Loucy (cell line): Measurements from ENCODE around the gene LLCFC1.

ENCODE experiments used
- H2AFZ ChIP-seq: fragments of 200-600 bp; sonication (generic); 2 replicates; pipeline ENCODE4 v1.6.0; 2016; ENCODE audit warnings: antibody characterized with exemption, mild to moderate bottlenecking, low read length, moderate library complexity
- H3F3A ChIP-seq: fragments of 200-600 bp; 2 replicates; pipeline ENCODE4 v1.6.0; 2016; ENCODE audit warnings: antibody characterized with exemption, low read depth, mild to moderate bottlenecking
- H3K27me3 ChIP-seq: fragments of 200-600 bp; sonication (generic); 2 replicates; pipeline ENCODE4 v1.6.1; 2014; ENCODE audit warnings: low read length, mild to moderate bottlenecking; ENCODE audit not compliant: insufficient read depth, poor library complexity, severe bottlenecking
- H3K36me3 ChIP-seq: fragments of 200-600 bp; sonication (generic); 2 replicates; pipeline ENCODE4 v1.6.1; 2016; ENCODE audit warnings: low read length; ENCODE audit not compliant: insufficient read depth
- H3K4me1 ChIP-seq: fragments of 200-600 bp; sonication (generic); 2 replicates; pipeline ENCODE4 v1.5.1; 2014; ENCODE audit warnings: low read length, mild to moderate bottlenecking; ENCODE audit not compliant: insufficient read depth, poor library complexity, severe bottlenecking
- H3K4me2 ChIP-seq: fragments of 200-600 bp; sonication (generic); 2 replicates; pipeline ENCODE4 v1.6.0; 2014; ENCODE audit warnings: antibody characterized with exemption, low read length, low read depth, mild to moderate bottlenecking; ENCODE audit not compliant: poor library complexity, severe bottlenecking
- H3K4me3 ChIP-seq: fragments of 200-600 bp; sonication (generic); 2 replicates; pipeline ENCODE4 v1.5.1; 2014; ENCODE audit warnings: low read length, mild to moderate bottlenecking, mixed read lengths; ENCODE audit not compliant: poor library complexity, severe bottlenecking
- H3K79me2 ChIP-seq: fragments of 200-600 bp; sonication (generic); 2 replicates; pipeline ENCODE4 v1.6.1; 2014; ENCODE audit warnings: low read length; ENCODE audit not compliant: insufficient read depth
- H3K9ac ChIP-seq: fragments of 200-600 bp; sonication (generic); 2 replicates; pipeline ENCODE4 v1.6.0; 2014; ENCODE audit warnings: mild to moderate bottlenecking, low read depth, low read length, moderate library complexity; ENCODE audit not compliant: poor library complexity, severe bottlenecking
- H3K9me2 ChIP-seq: fragments of 200-600 bp; sonication (generic); replicated peaks from 2 replicates; pipeline ENCODE4 v1.6.1; 2016; ENCODE audit warnings: low read depth, low read length, mixed read lengths
- H3K9me3 ChIP-seq: fragments of 200-600 bp; sonication (generic); 2 replicates; pipeline ENCODE4 v1.6.1; 2014; ENCODE audit warnings: mild to moderate bottlenecking, antibody characterized with exemption, low read length, low read depth; ENCODE audit not compliant: insufficient read depth
- H4K20me1 ChIP-seq: fragments of 200-600 bp; sonication (generic); 2 replicates; pipeline ENCODE4 v1.6.0; 2014; ENCODE audit warnings: antibody characterized with exemption, low read length, mild to moderate bottlenecking; ENCODE audit not compliant: insufficient read depth, poor library complexity, severe bottlenecking
- CTCF ChIP-seq: fragments of 200-600 bp; sonication (generic); conservative IDR thresholded peaks from 2 replicates; pipeline ENCODE4 v1.5.1; 2014; ENCODE audit warnings: mild to moderate bottlenecking, antibody characterized with exemption, low read length
- EZH2phosphoT487 ChIP-seq: fragments of 200-600 bp; IDR thresholded peaks from 2 replicates; pipeline ENCODE4 v1.6.1; 2018; ENCODE audit warnings: antibody characterized with exemption, mild to moderate bottlenecking, moderate library complexity, borderline replicate concordance

LLCFC1 gene

GRCh38 chr7:142897691-142898090 is 41.6 kb upstream of the LLCFC1 start:
- no peak overlapping the region for H3K4me2 ChIP-seq
- no peaks in the 10 kb centered on the region for H3K9me2 ChIP-seq
- no peaks in the 10 kb centered on the region for H3K36me3 ChIP-seq
- no peaks in the 10 kb centered on the region for H3F3A ChIP-seq
- H2AFZ ChIP-seq, result no peak overlapping the region
- H3K9ac ChIP-seq, result no peak overlapping the region
- H3K9me3 ChIP-seq, result no peaks in the 10 kb centered on the region
- no peaks in the 10 kb centered on the region for H3K4me1 ChIP-seq
- no peaks in the 10 kb centered on the region for H3K79me2 ChIP-seq
- TF ChIP-seq CTCF (no peak), EZH2phosphoT487 (no peak)
- no peaks in the 10 kb centered on the region for H4K20me1 ChIP-seq
- no peak overlapping the region for H3K4me3 ChIP-seq
- no peaks in the 10 kb centered on the region for H3K27me3 ChIP-seq

- Histone ChIP-seq H3K9ac (no peak overlapping the region), H3K4me3 (no peak overlapping the region), H3K9me3 (no peaks in the 10 kb centered on the region), H3K36me3 (no peaks in the 10 kb centered on the region), H3K79me2 (no peaks in the 10 kb centered on the region), H3F3A (no peaks in the 10 kb centered on the region), H2AFZ (no peak overlapping the region), H3K4me2 (no peak overlapping the region), H3K27me3 (no peaks in the 10 kb centered on the region), H3K9me2 (no peaks in the 10 kb centered on the region), H3K4me1 (no peaks in the 10 kb centered on the region), H4K20me1 (no peaks in the 10 kb centered on the region)
- no peak for TF ChIP-seq EZH2phosphoT487
These were observed 40.7 kb upstream of the LLCFC1 start for GRCh38 chr7:142898377-142899170.

GRCh38 chr7:142899661-142900060 is 39.6 kb upstream of the LLCFC1 start:
- no peaks in the 10 kb centered on the region for H3K36me3 ChIP-seq
- no peaks in the 10 kb centered on the region for H3K27me3 ChIP-seq
- no peak for TF ChIP-seq EZH2phosphoT487
- TF ChIP-seq CTCF, result no peak
- no peak overlapping the region for H2AFZ ChIP-seq
- no peaks in the 10 kb centered on the region for H4K20me1 ChIP-seq
- H3K4me2 ChIP-seq, result no peak overlapping the region
- no peaks in the 10 kb centered on the region for H3K9me2 ChIP-seq
- H3K9me3 ChIP-seq, result 0 out of 2 replicates have a peak, but pooled peaks cover 5% of the 10 kb centered on the region
- H3K79me2 ChIP-seq, result no peaks in the 10 kb centered on the region
- H3K4me3 ChIP-seq, result no peak overlapping the region
- H3K4me1 ChIP-seq, result no peaks in the 10 kb centered on the region
- no peaks in the 10 kb centered on the region for H3F3A ChIP-seq
- H3K9ac ChIP-seq, result no peak overlapping the region
